Retinal pigment epithelial cell (primary cell): Measurements from ENCODE around the gene FZD10.

Source experiments
- DNase-seq: peaks from one replicate; pipeline ENCODE4 v3.0.0-alpha.2; 2010; ENCODE audit warnings: low read depth
- H3K4me3 ChIP-seq: 2 replicates; pipeline ENCODE4 v1.5.1; 2011; ENCODE audit warnings: mild to moderate bottlenecking, low read length, control low read depth, moderate library complexity
- CTCF ChIP-seq: conservative IDR thresholded peaks from 2 replicates; pipeline ENCODE4 v1.5.1; 2011; ENCODE audit warnings: low read depth, low read length, control low read depth, inconsistent platforms

FZD10 gene

GRCh38 chr12:130162267-130162666 is at the start of gene FZD10:
Gene FZD10, plus strand, starts transcription at chr12:130162464. Its CDS starts 479 bp downstream, at chr12:130162943.
- no peak for DNase-seq
- no peak for TF ChIP-seq CTCF
- H3K4me3 ChIP-seq: no peak within 1 kb of the TSS

GRCh38 chr12:130114952-130115351 is 47.3 kb upstream of the FZD10 start:
- no peak overlapping the region for H3K4me3 ChIP-seq
- no peak for DNase-seq
- no peak for TF ChIP-seq CTCF

- no peak overlapping the region for H3K4me3 ChIP-seq
- TF ChIP-seq CTCF: no peak
- no peak for DNase-seq
Observed at GRCh38 chr12:130115646-130116045, 46.6 kb upstream of the FZD10 start.

- TF ChIP-seq CTCF: no peak
- no peak for DNase-seq
- no peak overlapping the region for H3K4me3 ChIP-seq
Observed at GRCh38 chr12:130116791-130117190, 45.5 kb upstream of the FZD10 start.

GRCh38 chr12:130117233-130117632 is 45.0 kb upstream of the FZD10 start:
- TF ChIP-seq CTCF: no peak
- no peak for DNase-seq
- no peak overlapping the region for H3K4me3 ChIP-seq

- DNase-seq: no peak
- no peak for TF ChIP-seq CTCF
- no peak overlapping the region for H3K4me3 ChIP-seq
Observed at GRCh38 chr12:130117701-130118100, 44.6 kb upstream of the FZD10 start.

- no peak for DNase-seq
- H3K4me3 ChIP-seq: no peak overlapping the region
- TF ChIP-seq CTCF: no peak
Observed at GRCh38 chr12:130118181-130118580, 44.1 kb upstream of the FZD10 start.
